Pancreas (tissue), 10 donors: Measurements from ENCODE around the gene KDM3B. TPM values are rescaled to one million over a fixed set of nuclear protein-coding genes. Genes with fewer than 3 reads are reported as not detected.
A peak's percentile ranks its signal among the peaks of the same experiment; 100 is the strongest.

Source experiments
- ATAC-seq, 4 donors: fragments of 200-7000 bp; cut with Tn5 transposase; one replicate each; pipeline versions ENCODE4 v1.8.0 to v1.9.1; 2020; ENCODE audit warnings: mild to moderate bottlenecking in 4 of 4, moderate library complexity in 4 of 4
- DNase-seq, 6 donors: peaks; one replicate each; pipeline ENCODE4 v3.0.0-alpha.2; 2020
- FAIRE-seq: peaks from 2 replicates; lab custom pipeline; 2012; peaks lifted over from hg19 to GRCh38; lab: Jason Lieb, UNC
- H3K27ac ChIP-seq, 4 donors: fragments of 200-600 bp; sonication (generic); 1 replicate in 3 of 4; 2 replicates in 1 of 4; pipeline versions ENCODE4 v1.5.0 to v1.8.0; 2020
- H3K27me3 ChIP-seq, 4 donors: fragments of 200-600 bp; one replicate each; pipeline ENCODE4 v1.8.0; 2021
- H3K36me3 ChIP-seq, 3 donors: fragments of 200-600 bp; sonication (generic) in 1 of 3; one replicate each; pipeline versions ENCODE4 v1.5.0 to v1.8.0; 2020 to 2021
- H3K4me1 ChIP-seq, 3 donors: fragments of 200-600 bp; one replicate each; pipeline ENCODE4 v1.8.0; 2021
- H3K4me3 ChIP-seq, 4 donors: fragments of 200-600 bp; sonication (generic) in 2 of 4; one replicate each; pipeline versions ENCODE4 v1.5.0 to v1.8.0; 2020 to 2021
- H3K9me3 ChIP-seq, 4 donors: fragments of 200-600 bp; one replicate each; pipeline ENCODE4 v1.8.0; 2021
- WGBS, 2 donors: extraction: QIAGEN DNeasy Blood & Tissue Kit; methylation state at CpG; one replicate each; pipeline ENCODE4 v1.1.7; 2013; 5-methylcytosine and 5-hydroxymethylcytosine counted together
- intact Hi-C, 3 donors: fragments of 100-400 bp; cut with DNase I; formaldehyde crosslinking; loops; one replicate each; pipeline versions ENCODE4 v1.11.1 to v1.14.2; 2022
- polyA plus RNA-seq, 2 donors: library from polyadenylated mRNA; stranded (reverse); fragments of 200-250 nt; gene quantifications; one replicate each; pipeline ENCODE4 v1.2.3, GENCODE V29; 2013
- total RNA-seq, 6 donors: library from RNA; stranded (reverse); fragmentation: NEBNext Ultra II Directional in 4 of 6; extraction: Animal tissue kit (Norgen Biotek cat#: 25700) in 4 of 6; gene quantifications; one replicate each; pipeline versions ENCODE4 v1.2.1 to v1.2.4, GENCODE V29; 2021 to 2023
- TF ChIP-seq, protein P1 (sequence below), 4 donors: fragments of 200-600 bp; sonication (generic) in 3 of 4; IDR thresholded peaks; one replicate each; pipeline versions ENCODE4 v1.5.0 to v1.8.0; 2021; ENCODE audit warnings: antibody characterized with exemption in 4 of 4
- donor health status: healthy with polysubstance abuse.
- donor health status: DM: no; HTN: no; CAD: no; lungs with moderate emphysema.
- donor health status: DM: no; HTN: no; CAD: no.
- donor health status: control.
- donor health status: control.
- donor health status: Bipolar disorder and iron deficiency.
- donor health status: DM: yes; HTN: yes; CAD: no.
- donor health status: DM: no; HTN: no; CAD: no.
- donor health status: DM: no; HTN: no; CAD: no.
- donor health status: DM: yes; HTN: yes; CAD: no.

The KDM3B gene
- total and polyA plus RNA-seq, 8 donors = 14.3 to 38.3 (median 24.9) TPM

DNA sequence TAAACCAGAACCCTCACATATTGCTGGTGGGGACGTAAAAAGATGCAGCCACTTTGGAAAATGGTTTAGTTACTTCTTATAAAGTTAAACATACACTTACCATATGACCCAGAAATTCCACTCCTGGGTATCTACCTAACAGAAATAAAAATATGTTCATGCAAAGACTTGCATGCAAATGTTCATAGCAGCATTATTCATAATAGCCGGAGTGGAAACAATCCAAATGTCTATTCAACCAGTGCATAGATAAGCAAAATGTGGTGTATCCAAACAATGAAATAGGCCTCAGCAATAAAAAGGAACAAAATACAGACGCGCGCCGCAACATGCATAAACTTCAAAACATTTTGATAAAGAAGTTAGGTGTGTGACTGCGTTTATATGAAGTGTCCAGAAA is 124.4 kb downstream of the KDM3B start:
- Histone ChIP-seq H3K36me3 (no peaks in the 10 kb centered on the region), H3K4me1 (no peaks in the 10 kb centered on the region), H3K27me3 (no peaks in the 10 kb centered on the region), H3K27ac (no peak overlapping the region), H3K4me3 (no peak overlapping the region), H3K9me3 (no peaks in the 10 kb centered on the region)
- TF ChIP-seq, protein P1, sequence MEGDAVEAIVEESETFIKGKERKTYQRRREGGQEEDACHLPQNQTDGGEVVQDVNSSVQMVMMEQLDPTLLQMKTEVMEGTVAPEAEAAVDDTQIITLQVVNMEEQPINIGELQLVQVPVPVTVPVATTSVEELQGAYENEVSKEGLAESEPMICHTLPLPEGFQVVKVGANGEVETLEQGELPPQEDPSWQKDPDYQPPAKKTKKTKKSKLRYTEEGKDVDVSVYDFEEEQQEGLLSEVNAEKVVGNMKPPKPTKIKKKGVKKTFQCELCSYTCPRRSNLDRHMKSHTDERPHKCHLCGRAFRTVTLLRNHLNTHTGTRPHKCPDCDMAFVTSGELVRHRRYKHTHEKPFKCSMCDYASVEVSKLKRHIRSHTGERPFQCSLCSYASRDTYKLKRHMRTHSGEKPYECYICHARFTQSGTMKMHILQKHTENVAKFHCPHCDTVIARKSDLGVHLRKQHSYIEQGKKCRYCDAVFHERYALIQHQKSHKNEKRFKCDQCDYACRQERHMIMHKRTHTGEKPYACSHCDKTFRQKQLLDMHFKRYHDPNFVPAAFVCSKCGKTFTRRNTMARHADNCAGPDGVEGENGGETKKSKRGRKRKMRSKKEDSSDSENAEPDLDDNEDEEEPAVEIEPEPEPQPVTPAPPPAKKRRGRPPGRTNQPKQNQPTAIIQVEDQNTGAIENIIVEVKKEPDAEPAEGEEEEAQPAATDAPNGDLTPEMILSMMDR (IDR thresholded peaks at IDR 0.05) = no peak
- intact Hi-C loops = no loop called here
- no peak for FAIRE-seq
- ATAC-seq = no peak
- 89 to 92% methylated on average over 7 of the region's 7 CpGs for WGBS, 2 donors
- no peak for DNase-seq

GRCh38 chr5:138482638-138483037 is 130.2 kb downstream of the KDM3B start:
- Histone ChIP-seq H3K36me3 (no peaks in the 10 kb centered on the region), H3K4me3 (no peak overlapping the region), H3K4me1 (no peaks in the 10 kb centered on the region), H3K9me3 (no peaks in the 10 kb centered on the region), H3K27me3 (no peaks in the 10 kb centered on the region), H3K27ac (no peak overlapping the region)
- no peak for DNase-seq
- intact Hi-C loops = no loop called here
- WGBS, 2 donors = 71 to 72% methylated on average over 4 of the region's 4 CpGs
- peak in 1 of 4 donors; percentile 26 for ATAC-seq
- TF ChIP-seq, protein P1 (IDR thresholded peaks at IDR 0.05) = no peak
- no peak for FAIRE-seq

Other genes with a start within 250 kb of the KDM3B start
- gene NME5, start 213.3 kb upstream of the KDM3B start, total RNA-seq = 1 to 10 TPM; 1.8 to 4.3 (median 2.5) TPM
- 1 to 10 TPM; 5.6 to 9.2 TPM for gene NME5, start 213.3 kb upstream of the KDM3B start, polyA plus RNA-seq
- gene BRD8, start 174.1 kb upstream of the KDM3B start, total RNA-seq = 10 to 100 TPM; 18.1 to 42.1 (median 29.4) TPM
- 10 to 100 TPM; 49.7 to 69.7 TPM for gene BRD8, start 174.1 kb upstream of the KDM3B start, polyA plus RNA-seq
- 1 to 10 TPM in 1 of 6 donors, under 1 TPM in 4, not detected in 1; 0.25 to 1.0 (median 0.32) TPM for gene KIF20A, start 173.6 kb upstream of the KDM3B start, total RNA-seq
- under 1 TPM; 0.05 to 0.19 TPM for gene KIF20A, start 173.6 kb upstream of the KDM3B start, polyA plus RNA-seq
- 10 to 100 TPM in 1 of 6 donors, 1 to 10 TPM in 5; 5.2 to 12.1 (median 8.1) TPM for gene CDC23, start 139.4 kb upstream of the KDM3B start, total RNA-seq
- gene CDC23, start 139.4 kb upstream of the KDM3B start, polyA plus RNA-seq = 10 to 100 TPM in 1 of 2 donors, 1 to 10 TPM in 1; 4.8 to 10.5 TPM
- 1 to 10 TPM; 1.0 to 2.6 (median 1.3) TPM for gene GFRA3, start 78.1 kb upstream of the KDM3B start, total RNA-seq
- gene GFRA3, start 78.1 kb upstream of the KDM3B start, polyA plus RNA-seq = under 1 TPM; 0.47 to 0.57 TPM
- gene CDC25C, start 20.9 kb upstream of the KDM3B start, total RNA-seq = under 1 TPM in 3 of 6 donors, not detected in 3; 0.09 to 0.19 (median 0.17) TPM
- gene CDC25C, start 20.9 kb upstream of the KDM3B start, polyA plus RNA-seq = under 1 TPM in 1 of 2 donors, not detected in 1; 0.09 TPM
- gene FAM53C, start 14.4 kb upstream of the KDM3B start, total RNA-seq = 10 to 100 TPM; 14.7 to 18.9 (median 16.9) TPM
- 10 to 100 TPM; 13.0 to 13.5 TPM for gene FAM53C, start 14.4 kb upstream of the KDM3B start, polyA plus RNA-seq
- 1 to 10 TPM in 3 of 6 donors, under 1 TPM in 3; 0.41 to 3.3 (median 1.3) TPM for gene REEP2, start 86.4 kb downstream of the KDM3B start, total RNA-seq
- gene REEP2, start 86.4 kb downstream of the KDM3B start, polyA plus RNA-seq = 10 to 100 TPM; 12.4 to 22.6 TPM
- gene EGR1, start 112.8 kb downstream of the KDM3B start, total RNA-seq = 10 to 100 TPM; 16.4 to 33.0 (median 26.9) TPM
- 100 to 1,000 TPM in 1 of 2 donors, 10 to 100 TPM in 1; 41.0 to 120 TPM for gene EGR1, start 112.8 kb downstream of the KDM3B start, polyA plus RNA-seq
- gene ETF1, start 190.6 kb downstream of the KDM3B start, total RNA-seq = 10 to 100 TPM; 29.9 to 54.0 (median 36.4) TPM
- 10 to 100 TPM; 14.7 to 30.5 TPM for gene ETF1, start 190.6 kb downstream of the KDM3B start, polyA plus RNA-seq
- gene HSPA9, start 222.7 kb downstream of the KDM3B start, total RNA-seq = 100 to 1,000 TPM in 2 of 6 donors, 10 to 100 TPM in 4; 60.2 to 177 (median 93.4) TPM
- 10 to 100 TPM; 33.9 to 76.4 TPM for gene HSPA9, start 222.7 kb downstream of the KDM3B start, polyA plus RNA-seq